ENCODE measurements around the gene PACRG.

PACRG gene

GRCh38 chr6:163063561-163063960 lies 335.8 kb downstream of the PACRG start:
- Histone ChIP-seq H3K23ac (ENCODE audit: low read length) (no peak overlapping the region), H3K9me3 (ENCODE audit: insufficient read depth, low read depth, low read length) (peaks cover 2% of the 10 kb centered on the region), H3K18ac (ENCODE audit: low read length) (no peak overlapping the region), H3K9ac (ENCODE audit: low read length) (no peak overlapping the region), H2AFZ (ENCODE audit: insufficient read depth, low read length, poor library complexity) (no peak overlapping the region), H2AK5ac (ENCODE audit: low read length) (no peak overlapping the region), H4K8ac (ENCODE audit: low read depth, low read length) (no peak overlapping the region), H3K4me2 (ENCODE audit: low read length) (no peak overlapping the region), H3K14ac (ENCODE audit: low read length) (no peak overlapping the region), H4K12ac (ENCODE audit: low read depth, low read length) (no peak overlapping the region), H3K4me3 (ENCODE audit: low read depth, low read length) (no peak overlapping the region), H3K27me3 (ENCODE audit: insufficient read depth, low read length) (no peaks in the 10 kb centered on the region), H3K36me3 (ENCODE audit: control insufficient read depth in 1 of 2, insufficient read depth in 2 of 2, low read length in 2 of 2) (no peaks in the 10 kb centered on the region), H2BK120ac (ENCODE audit: insufficient read depth, low read length, poor library complexity) (no peak overlapping the region), H3K4me1 (ENCODE audit: control insufficient read depth in 1 of 2, insufficient read depth in 2 of 2, low read length in 2 of 2) (no peaks in the 10 kb centered on the region), H2BK5ac (ENCODE audit: low read depth, low read length, poor library complexity) (no peak overlapping the region), H4K91ac (ENCODE audit: low read depth, low read length) (no peak overlapping the region), H3K4ac (ENCODE audit: low read depth, low read length) (no peak overlapping the region), H3K27ac (ENCODE audit: low read depth, low read length) (no peak overlapping the region), H2BK12ac (ENCODE audit: low read length) (no peak overlapping the region), H3K79me1 (ENCODE audit: low read length) (no peaks in the 10 kb centered on the region), H3K79me2 (ENCODE audit: control insufficient read depth, insufficient read depth, low read length, poor library complexity) (no peaks in the 10 kb centered on the region)
- WGBS (ENCODE audit: extremely low coverage, insufficient coverage, insufficient read length), result no CpG with 5 or more reads among the region's 6 CpGs
- no peak for DNase-seq

- H2BK12ac ChIP-seq (ENCODE audit: low read length), result no peak overlapping the region
- no peak overlapping the region for H3K18ac ChIP-seq (ENCODE audit: low read length)
- no peaks in the 10 kb centered on the region for H3K36me3 ChIP-seq (ENCODE audit: control insufficient read depth in 1 of 2, insufficient read depth in 2 of 2, low read length in 2 of 2)
- H2BK120ac ChIP-seq (ENCODE audit: insufficient read depth, low read length, poor library complexity), result no peak overlapping the region
- no CpG with 5 or more reads among the region's 5 CpGs for WGBS (ENCODE audit: extremely low coverage, insufficient coverage, insufficient read length)
- no peak overlapping the region for H3K4me2 ChIP-seq (ENCODE audit: low read length)
- no peak overlapping the region for H2AK5ac ChIP-seq (ENCODE audit: low read length)
- H3K9me3 ChIP-seq (ENCODE audit: insufficient read depth, low read depth, low read length), result peaks cover 2% of the 10 kb centered on the region
- no peak overlapping the region for H3K4ac ChIP-seq (ENCODE audit: low read depth, low read length)
- H3K79me1 ChIP-seq (ENCODE audit: low read length), result no peaks in the 10 kb centered on the region
- H3K9ac ChIP-seq (ENCODE audit: low read length), result no peak overlapping the region
- no peak for DNase-seq
- no peaks in the 10 kb centered on the region for H3K4me1 ChIP-seq (ENCODE audit: control insufficient read depth in 1 of 2, insufficient read depth in 2 of 2, low read length in 2 of 2)
- H3K27ac ChIP-seq (ENCODE audit: low read depth, low read length), result no peak overlapping the region
- H4K12ac ChIP-seq (ENCODE audit: low read depth, low read length), result no peak overlapping the region
- H3K79me2 ChIP-seq (ENCODE audit: control insufficient read depth, insufficient read depth, low read length, poor library complexity), result no peaks in the 10 kb centered on the region
- H3K23ac ChIP-seq (ENCODE audit: low read length), result no peak overlapping the region
- no peak overlapping the region for H2AFZ ChIP-seq (ENCODE audit: insufficient read depth, low read length, poor library complexity)
- no peak overlapping the region for H4K8ac ChIP-seq (ENCODE audit: low read depth, low read length)
- no peak overlapping the region for H3K4me3 ChIP-seq (ENCODE audit: low read depth, low read length)
- H4K91ac ChIP-seq (ENCODE audit: low read depth, low read length), result no peak overlapping the region
- no peak overlapping the region for H2BK5ac ChIP-seq (ENCODE audit: low read depth, low read length, poor library complexity)
- H3K14ac ChIP-seq (ENCODE audit: low read length), result no peak overlapping the region
- no peaks in the 10 kb centered on the region for H3K27me3 ChIP-seq (ENCODE audit: insufficient read depth, low read length)
Measured at GRCh38 chr6:163064397-163064796, 336.6 kb downstream of the PACRG start.

GRCh38 chr6:163066200-163066599 lies 338.4 kb downstream of the PACRG start:
- Histone ChIP-seq H3K36me3 (ENCODE audit: control insufficient read depth in 1 of 2, insufficient read depth in 2 of 2, low read length in 2 of 2) (no peaks in the 10 kb centered on the region), H3K4me1 (ENCODE audit: control insufficient read depth in 1 of 2, insufficient read depth in 2 of 2, low read length in 2 of 2) (no peaks in the 10 kb centered on the region), H4K8ac (ENCODE audit: low read depth, low read length) (no peak overlapping the region), H3K4me3 (ENCODE audit: low read depth, low read length) (no peak overlapping the region), H2BK12ac (ENCODE audit: low read length) (no peak overlapping the region), H2BK5ac (ENCODE audit: low read depth, low read length, poor library complexity) (no peak overlapping the region), H3K79me2 (ENCODE audit: control insufficient read depth, insufficient read depth, low read length, poor library complexity) (no peaks in the 10 kb centered on the region), H3K23ac (ENCODE audit: low read length) (no peak overlapping the region), H4K12ac (ENCODE audit: low read depth, low read length) (no peak overlapping the region), H3K9me3 (ENCODE audit: insufficient read depth, low read depth, low read length) (no peaks in the 10 kb centered on the region), H3K18ac (ENCODE audit: low read length) (no peak overlapping the region), H3K27me3 (ENCODE audit: insufficient read depth, low read length) (no peaks in the 10 kb centered on the region), H3K27ac (ENCODE audit: low read depth, low read length) (no peak overlapping the region), H2BK120ac (ENCODE audit: insufficient read depth, low read length, poor library complexity) (no peak overlapping the region), H3K4ac (ENCODE audit: low read depth, low read length) (no peak overlapping the region), H3K14ac (ENCODE audit: low read length) (no peak overlapping the region), H2AFZ (ENCODE audit: insufficient read depth, low read length, poor library complexity) (no peak overlapping the region), H3K79me1 (ENCODE audit: low read length) (no peaks in the 10 kb centered on the region), H4K91ac (ENCODE audit: low read depth, low read length) (no peak overlapping the region), H3K9ac (ENCODE audit: low read length) (no peak overlapping the region), H3K4me2 (ENCODE audit: low read length) (no peak overlapping the region), H2AK5ac (ENCODE audit: low read length) (no peak overlapping the region)
- no CpG with 5 or more reads among the region's 3 CpGs for WGBS (ENCODE audit: extremely low coverage, insufficient coverage, insufficient read length)
- no peak for DNase-seq

- no peaks in the 10 kb centered on the region for H3K79me2 ChIP-seq (ENCODE audit: control insufficient read depth, insufficient read depth, low read length, poor library complexity)
- no peak overlapping the region for H4K91ac ChIP-seq (ENCODE audit: low read depth, low read length)
- no peak overlapping the region for H2BK5ac ChIP-seq (ENCODE audit: low read depth, low read length, poor library complexity)
- H3K14ac ChIP-seq (ENCODE audit: low read length), result no peak overlapping the region
- no peak overlapping the region for H3K23ac ChIP-seq (ENCODE audit: low read length)
- no peak overlapping the region for H3K18ac ChIP-seq (ENCODE audit: low read length)
- no peak overlapping the region for H2BK120ac ChIP-seq (ENCODE audit: insufficient read depth, low read length, poor library complexity)
- no peak for DNase-seq
- H3K9me3 ChIP-seq (ENCODE audit: insufficient read depth, low read depth, low read length), result no peaks in the 10 kb centered on the region
- H3K79me1 ChIP-seq (ENCODE audit: low read length), result no peaks in the 10 kb centered on the region
- H2BK12ac ChIP-seq (ENCODE audit: low read length), result no peak overlapping the region
- no peak overlapping the region for H3K4me3 ChIP-seq (ENCODE audit: low read depth, low read length)
- H3K9ac ChIP-seq (ENCODE audit: low read length), result no peak overlapping the region
- no peaks in the 10 kb centered on the region for H3K4me1 ChIP-seq (ENCODE audit: control insufficient read depth in 1 of 2, insufficient read depth in 2 of 2, low read length in 2 of 2)
- no peak overlapping the region for H3K4me2 ChIP-seq (ENCODE audit: low read length)
- H3K27me3 ChIP-seq (ENCODE audit: insufficient read depth, low read length), result no peaks in the 10 kb centered on the region
- H4K8ac ChIP-seq (ENCODE audit: low read depth, low read length), result no peak overlapping the region
- no peak overlapping the region for H2AK5ac ChIP-seq (ENCODE audit: low read length)
- no peak overlapping the region for H2AFZ ChIP-seq (ENCODE audit: insufficient read depth, low read length, poor library complexity)
- no peaks in the 10 kb centered on the region for H3K36me3 ChIP-seq (ENCODE audit: control insufficient read depth in 1 of 2, insufficient read depth in 2 of 2, low read length in 2 of 2)
- H3K4ac ChIP-seq (ENCODE audit: low read depth, low read length), result no peak overlapping the region
- no peak overlapping the region for H4K12ac ChIP-seq (ENCODE audit: low read depth, low read length)
- WGBS (ENCODE audit: extremely low coverage, insufficient coverage, insufficient read length), result no CpG with 5 or more reads among the region's 8 CpGs
- H3K27ac ChIP-seq (ENCODE audit: low read depth, low read length), result no peak overlapping the region
Measured at GRCh38 chr6:163077134-163077533, 349.4 kb downstream of the PACRG start.
